Measurements from ENCODE around the gene SHANK3.

The SHANK3 gene

DNA sequence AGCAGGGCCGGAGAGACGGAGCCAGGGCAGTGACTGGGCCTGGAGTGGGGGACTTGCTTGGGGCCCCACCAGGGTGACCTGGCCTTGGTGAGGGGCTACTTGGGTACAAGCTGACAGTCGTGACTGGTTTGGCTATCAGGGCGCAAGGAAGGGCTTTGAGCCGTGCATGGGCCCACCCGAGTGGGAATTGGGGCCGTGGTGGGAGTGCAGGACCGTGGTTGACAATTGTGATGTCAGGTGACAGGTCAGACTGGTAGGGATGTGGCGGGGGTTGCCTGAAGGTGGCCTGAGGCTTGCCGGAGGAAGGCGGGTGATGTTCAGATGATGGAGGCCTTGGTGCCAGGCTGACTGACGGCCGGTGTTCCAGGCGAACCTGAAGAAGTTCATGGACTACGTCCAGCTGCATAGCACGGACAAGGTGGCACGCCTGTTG, 5.6 kb downstream of the SHANK3 start:
- TF ChIP-seq, protein P1, sequence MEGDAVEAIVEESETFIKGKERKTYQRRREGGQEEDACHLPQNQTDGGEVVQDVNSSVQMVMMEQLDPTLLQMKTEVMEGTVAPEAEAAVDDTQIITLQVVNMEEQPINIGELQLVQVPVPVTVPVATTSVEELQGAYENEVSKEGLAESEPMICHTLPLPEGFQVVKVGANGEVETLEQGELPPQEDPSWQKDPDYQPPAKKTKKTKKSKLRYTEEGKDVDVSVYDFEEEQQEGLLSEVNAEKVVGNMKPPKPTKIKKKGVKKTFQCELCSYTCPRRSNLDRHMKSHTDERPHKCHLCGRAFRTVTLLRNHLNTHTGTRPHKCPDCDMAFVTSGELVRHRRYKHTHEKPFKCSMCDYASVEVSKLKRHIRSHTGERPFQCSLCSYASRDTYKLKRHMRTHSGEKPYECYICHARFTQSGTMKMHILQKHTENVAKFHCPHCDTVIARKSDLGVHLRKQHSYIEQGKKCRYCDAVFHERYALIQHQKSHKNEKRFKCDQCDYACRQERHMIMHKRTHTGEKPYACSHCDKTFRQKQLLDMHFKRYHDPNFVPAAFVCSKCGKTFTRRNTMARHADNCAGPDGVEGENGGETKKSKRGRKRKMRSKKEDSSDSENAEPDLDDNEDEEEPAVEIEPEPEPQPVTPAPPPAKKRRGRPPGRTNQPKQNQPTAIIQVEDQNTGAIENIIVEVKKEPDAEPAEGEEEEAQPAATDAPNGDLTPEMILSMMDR (IDR thresholded peaks at IDR 0.05), result no peak
- no peak for TF ChIP-seq ZFX (IDR thresholded peaks at IDR 0.05; ENCODE audit: borderline replicate concordance)

DNA sequence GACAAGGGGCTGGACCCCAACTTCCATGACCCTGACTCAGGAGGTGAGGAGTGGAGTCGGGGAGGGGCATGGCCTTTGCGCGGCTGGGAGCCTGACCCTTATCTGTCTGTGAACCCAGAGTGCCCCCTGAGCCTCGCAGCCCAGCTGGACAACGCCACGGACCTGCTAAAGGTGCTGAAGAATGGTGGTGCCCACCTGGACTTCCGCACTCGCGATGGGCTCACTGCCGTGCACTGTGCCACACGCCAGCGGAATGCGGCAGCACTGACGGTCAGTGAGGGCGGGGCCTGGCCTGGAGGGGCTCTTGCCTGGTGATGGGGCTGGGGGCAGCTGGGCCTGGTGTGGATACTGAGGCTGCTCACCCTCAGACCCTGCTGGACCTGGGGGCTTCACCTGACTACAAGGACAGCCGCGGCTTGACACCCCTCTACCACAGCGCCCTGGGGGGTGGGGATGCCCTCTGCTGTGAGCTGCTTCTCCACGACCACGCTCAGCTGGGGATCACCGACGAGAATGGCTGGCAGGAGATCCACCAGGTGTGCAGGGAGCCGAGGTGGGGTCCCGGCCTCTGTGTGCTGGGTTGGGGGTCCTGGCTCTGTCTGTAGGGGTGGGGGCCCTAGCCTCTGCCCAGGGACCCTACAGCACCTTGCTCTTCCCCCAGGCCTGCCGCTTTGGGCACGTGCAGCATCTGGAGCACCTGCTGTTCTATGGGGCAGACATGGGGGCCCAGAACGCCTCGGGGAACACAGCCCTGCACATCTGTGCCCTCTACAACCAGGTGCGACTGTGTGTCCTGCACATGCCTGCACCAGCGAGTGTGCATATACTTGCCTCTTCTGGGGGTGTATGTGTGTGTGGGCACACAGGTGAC, 6.3 kb downstream of the SHANK3 start:
- TF ChIP-seq, protein P1 (IDR thresholded peaks at IDR 0.05), result no peak
- no peak for TF ChIP-seq ZFX (IDR thresholded peaks at IDR 0.05; ENCODE audit: borderline replicate concordance)
- H3K27ac ChIP-seq, result no peak overlapping the region

More for the DNA sequence above, 5.6 kb downstream of the SHANK3 start:
- H3K27ac ChIP-seq, result no peak overlapping the region

GRCh38 chr22:50683086-50683993, 10.7 kb downstream of the SHANK3 start:
- no peak overlapping the region for H3K27ac ChIP-seq
- TF ChIP-seq ZFX (IDR thresholded peaks at IDR 0.05; ENCODE audit: borderline replicate concordance), result no peak
- TF ChIP-seq, protein P1 (IDR thresholded peaks at IDR 0.05), result no peak

GRCh38 chr22:50683994-50684371, 11.4 kb downstream of the SHANK3 start:
- TF ChIP-seq ZFX (IDR thresholded peaks at IDR 0.05; ENCODE audit: borderline replicate concordance), result no peak
- TF ChIP-seq, protein P1 (IDR thresholded peaks at IDR 0.05), result no peak
- no peak overlapping the region for H3K27ac ChIP-seq

DNA sequence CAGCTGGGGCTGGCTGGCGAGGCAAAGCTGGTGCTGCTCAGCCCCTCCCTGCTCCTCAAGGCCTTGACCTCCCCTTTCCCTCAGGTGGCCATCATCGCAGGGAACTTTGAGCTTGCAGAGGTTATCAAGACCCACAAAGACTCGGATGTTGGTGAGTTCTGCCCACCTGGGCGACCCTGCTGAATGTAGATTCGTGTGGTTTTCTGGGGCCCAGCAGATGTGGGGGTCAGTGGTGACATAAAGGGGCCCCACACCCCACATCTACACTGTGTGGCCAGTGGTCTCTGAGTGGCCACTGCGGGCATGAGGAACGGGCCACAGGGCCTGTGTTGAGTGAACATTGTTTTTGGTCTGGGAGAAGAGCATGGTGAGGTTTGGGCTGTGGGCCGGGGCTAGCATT, 11.9 kb downstream of the SHANK3 start:
- TF ChIP-seq, protein P1 (IDR thresholded peaks at IDR 0.05), result no peak
- no peak for TF ChIP-seq ZFX (IDR thresholded peaks at IDR 0.05; ENCODE audit: borderline replicate concordance)
- no peak overlapping the region for H3K27ac ChIP-seq

- TF ChIP-seq, protein P1 (IDR thresholded peaks at IDR 0.05), result no peak
- TF ChIP-seq ZFX (IDR thresholded peaks at IDR 0.05; ENCODE audit: borderline replicate concordance), result no peak
- H3K27ac ChIP-seq, result no peak overlapping the region
Measured at GRCh38 chr22:50684986-50685385, 12.4 kb downstream of the SHANK3 start.

Data from 22Rv1 (cell line).